K562 (cell line): ENCODE results near the gene GZMB. TPM values are rescaled to one million over a fixed set of nuclear protein-coding genes. Genes with fewer than 3 reads are reported as not detected.

Experiments used
- ATAC-seq: fragments of 200-7000 bp; cut with Tn5 transposase; 3 replicates; pipeline ENCODE4 v1.9.1; 2020; ENCODE audit warnings: moderate library complexity
- BruUV-seq: library from RNA; stranded (reverse); fragments of 400-500 nt; replicated peaks from 2 replicates; lab custom pipeline; 2021; lab: Mats Ljungman, UMichigan
- CTCF ChIA-PET: fragments of 300-600 bp; formaldehyde crosslinking; extraction: SDS; loops from one replicate; lab custom pipeline; 2021; ENCODE audit warnings: low intra/inter-chr PET ratio; lab: Yijun Ruan, JAX
- POLR2A ChIA-PET: fragments of 300-600, 350-650 bp; sonication (Branson Sonifier 250); formaldehyde crosslinking; extraction: SDS; loops from one replicate; lab custom pipeline; 2021; ENCODE audit warnings: antibody characterized with exemption, inconsistent platforms; lab: Yijun Ruan, JAX
- DNase-seq, 4 experiments: peaks; one replicate each; pipeline versions ENCODE4 v3.0.0 to v3.0.0-alpha.2; 2011 to 2018; ENCODE audit warnings: low spot score in 3 of 4, mixed read lengths in 3 of 4; ENCODE audit errors: extremely low read depth in 1 of 4
- FAIRE-seq: peaks from 2 replicates; lab custom pipeline; 2011; peaks lifted over from hg19 to GRCh38; lab: Jason Lieb, UNC
- H2AFZ ChIP-seq: 2 replicates; pipeline ENCODE4 v1.6.0; 2011; ENCODE audit warnings: low read depth, low read length, control low read depth, inconsistent platforms
- H3K27ac ChIP-seq: fragments of 200-600 bp; 3 replicates; pipeline ENCODE4 v1.8.0; 2011; ENCODE audit warnings: low read depth, mild to moderate bottlenecking, control low read depth, inconsistent platforms, low read length, moderate library complexity, mixed read lengths; ENCODE audit errors: extremely low read depth
- H3K27me3 ChIP-seq, 2 experiments: fragments of 300-600 bp in 1 of 2; 2 replicates in 1 of 2; 3 replicates in 1 of 2; pipeline versions ENCODE4 v1.6.0 to v1.8.0; 2011; ENCODE audit warnings: inconsistent platforms in 2 of 2, low read length in 2 of 2, mild to moderate bottlenecking in 1 of 2, mixed read lengths in 1 of 2, moderate library complexity in 1 of 2; ENCODE audit not compliant: control insufficient read depth in 2 of 2, insufficient read depth in 2 of 2
- H3K36me3 ChIP-seq: fragments of 300-600 bp; 3 replicates; pipeline ENCODE4 v1.8.0; 2011; ENCODE audit warnings: mild to moderate bottlenecking, low read length, inconsistent platforms; ENCODE audit not compliant: control insufficient read depth, insufficient read depth
- H3K4me1 ChIP-seq, 2 experiments: fragments of 200-600 bp in 1 of 2; replicated peaks in 1 of 2; 2 replicates in 1 of 2; 3 replicates in 1 of 2; pipeline versions ENCODE4 v1.5.1 to v1.8.0; 2011; ENCODE audit warnings: inconsistent platforms in 2 of 2, low read length in 2 of 2, mild to moderate bottlenecking in 1 of 2, mixed read lengths in 1 of 2, moderate library complexity in 1 of 2; ENCODE audit not compliant: control insufficient read depth in 2 of 2, insufficient read depth in 2 of 2
- H3K4me2 ChIP-seq: 2 replicates; pipeline ENCODE4 v1.6.1; 2011; ENCODE audit warnings: low read length, control low read depth, inconsistent platforms, mixed read lengths; ENCODE audit not compliant: insufficient read depth
- H3K4me3 ChIP-seq: fragments of 200-600 bp; sonication (generic), shearing (Covaris generic); 2 replicates; pipeline ENCODE4 v1.5.1; 2016; ENCODE audit warnings: control low read depth, inconsistent platforms
- H3K79me2 ChIP-seq: fragments of 200-600 bp; 3 replicates; pipeline ENCODE4 v1.8.0; 2011; ENCODE audit warnings: low read length, inconsistent platforms; ENCODE audit not compliant: control insufficient read depth, insufficient read depth
- H3K9ac ChIP-seq, 2 experiments: 2 replicates each; pipeline versions ENCODE4 v1.6.0 to v1.6.1; 2011; ENCODE audit warnings: low read depth in 2 of 2, low read length in 2 of 2, control low read depth in 1 of 2, inconsistent platforms in 1 of 2, mild to moderate bottlenecking in 1 of 2, mixed read lengths in 1 of 2; ENCODE audit not compliant: insufficient read depth in 1 of 2
- H3K9me1 ChIP-seq: one replicate; pipeline ENCODE4 v1.6.0; 2011; ENCODE audit warnings: inconsistent platforms, mild to moderate bottlenecking, low read length, moderate library complexity; ENCODE audit not compliant: control insufficient read depth, insufficient read depth
- H3K9me3 ChIP-seq: replicated peaks from 2 replicates; pipeline ENCODE4 v1.5.1; 2011; ENCODE audit warnings: low read depth, low read length, inconsistent platforms; ENCODE audit not compliant: control insufficient read depth, insufficient read depth
- H4K20me1 ChIP-seq: replicated peaks from 2 replicates; pipeline ENCODE4 v1.6.1; 2011; ENCODE audit warnings: low read length, inconsistent platforms, mixed read lengths; ENCODE audit not compliant: control insufficient read depth, insufficient read depth
- CBFA2T2 ChIP-seq: fragments of 450-650 bp; conservative IDR thresholded peaks from 2 replicates; pipeline ENCODE4 v1.6.1; 2017; ENCODE audit warnings: mild to moderate bottlenecking
- ELK3 ChIP-seq: fragments of 450-650 bp; formaldehyde crosslinking; IDR thresholded peaks from 2 replicates; pipeline ENCODE4 v1.4.0; 2020; ENCODE audit warnings: mild to moderate bottlenecking
- OTX1 ChIP-seq: fragments of 450-650 bp; formaldehyde crosslinking; IDR thresholded peaks from 2 replicates; pipeline ENCODE4 v1.4.0; 2022; ENCODE audit warnings: mild to moderate bottlenecking
- PHB ChIP-seq: fragments of 250-450 bp; sonication (Bioruptor Pico); IDR thresholded peaks from 2 replicates; pipeline ENCODE4 v1.5.0; 2021
- RFX5 ChIP-seq: IDR thresholded peaks from 2 replicates; pipeline ENCODE4 v1.6.1; 2011; ENCODE audit warnings: low read depth, mild to moderate bottlenecking, improper control_type of control experiment, low read length
- SAFB2 ChIP-seq: fragments of 200-400 bp; formaldehyde crosslinking; IDR thresholded peaks from 2 replicates; pipeline ENCODE4 v1.6.1; 2018; ENCODE audit warnings: borderline replicate concordance, low read length, low read depth, moderate library complexity; ENCODE audit not compliant: severe bottlenecking
- SNRNP70 ChIP-seq: fragments of 200-400 bp; formaldehyde crosslinking; optimal IDR thresholded peaks from 2 replicates; pipeline ENCODE3; 2017; ENCODE audit warnings: low read depth, low read length
- TCF3 ChIP-seq: sonication (generic); formaldehyde crosslinking; IDR thresholded peaks from 2 replicates; pipeline ENCODE4 v1.4.0; 2020; ENCODE audit warnings: mild to moderate bottlenecking, missing genetic modification reagents
- XRCC4 ChIP-seq: IDR thresholded peaks from one replicate; pipeline ENCODE4 v1.6.1; 2011; ENCODE audit not compliant: insufficient read depth, insufficient read length; ENCODE audit errors: extremely low read depth
- ZNF586 ChIP-seq: fragments of 450-650 bp; formaldehyde crosslinking; conservative IDR thresholded peaks from 2 replicates; pipeline ENCODE4 v1.4.0; 2020; ENCODE audit warnings: mild to moderate bottlenecking, moderate library complexity
- WGBS: fragments of 100-300 bp; shearing (Covaris generic); methylation state at CpG from one replicate; pipeline ENCODE4 v1.1.6; 2016; ENCODE audit warnings: low coverage, mixed read lengths; ENCODE audit not compliant: insufficient coverage; ENCODE audit errors: missing lambda C conversion rate; 5-methylcytosine and 5-hydroxymethylcytosine counted together
- in situ Hi-C: fragments of 300-500 bp; cut with MboI; formaldehyde crosslinking; loops from 4 replicates; pipeline ENCODE4 v1.15.0; 2018; ENCODE audit warnings: inconsistent platforms, mixed read lengths
- intact Hi-C: fragments of 100-400 bp; cut with micrococcal nuclease; formaldehyde crosslinking; loops from 2 replicates; pipeline ENCODE4 v1.14.2; 2022
- polyA plus RNA-seq, 8 experiments: library from polyadenylated mRNA; depleted of rRNA in 4 of 8; stranded (reverse) in 5 of 8; unstranded in 3 of 8; fragments of >200 nt; fragmentation: Nextera tagmentation in 2 of 8; fragmentation: Illumina TruSeq in 1 of 8; extraction: Ambion mirVana in 2 of 8; extraction: Trizol in 1 of 8; gene quantifications; 2 replicates each; pipeline versions ENCODE4 v1.2.1 to v1.2.3, GENCODE V29; 2011 to 2014; ENCODE audit warnings: inconsistent platforms in 1 of 8, missing spikeins in 1 of 8
- total RNA-seq, 7 experiments: library from RNA; depleted of rRNA in 6 of 7; stranded (reverse); fragments of >200 nt in 6 of 7; fragmentation: Illumina TruSeq in 2 of 7; extraction: Trizol in 2 of 7; gene quantifications; 2 replicates each; pipeline versions ENCODE4 v1.2.1 to v1.2.3, GENCODE V29; 2011 to 2021; ENCODE audit warnings: low replicate concordance in 1 of 7
- TF ChIP-seq, protein P1 (sequence below): fragments of 450-650 bp; IDR thresholded peaks from 2 replicates; pipeline ENCODE4 v1.7.1; 2018; ENCODE audit warnings: mild to moderate bottlenecking, low read depth; ENCODE audit not compliant: partially characterized antibody

Gene GZMB
- total and polyA plus RNA-seq, 9 of the 15 experiments (the other 6 are each of a cell fraction or from before 2014, with no cell fraction given), result 0.08 to 0.95 (median 0.68) TPM; not detected in 6

DNA sequence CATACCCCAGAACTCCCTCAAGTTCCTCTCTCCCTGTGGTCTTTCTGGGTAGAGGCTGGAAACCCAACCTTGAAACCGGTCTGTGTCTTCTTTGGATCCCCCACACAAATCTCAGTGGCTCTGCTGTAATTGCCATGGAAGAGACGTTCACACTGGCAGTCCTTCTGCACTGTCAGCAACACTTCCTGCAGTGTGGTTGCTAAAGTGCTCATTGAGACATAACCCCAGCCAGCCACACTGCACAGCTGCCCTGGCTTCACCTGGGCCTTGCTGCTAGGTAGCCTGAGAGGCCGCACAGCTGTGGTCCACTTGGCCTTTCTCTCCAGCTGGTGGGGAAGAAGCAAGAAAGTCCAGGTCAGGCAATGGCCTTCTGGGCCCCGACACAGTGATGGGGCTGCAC, 26.9 kb downstream of the GZMB start:
- ATAC-seq (no peak), DNase-seq (no peak), FAIRE-seq (no peak)
- Histone ChIP-seq H3K27ac (no peak overlapping the region), H3K36me3 (no peaks in the 10 kb centered on the region), H3K9me3 (no peaks in the 10 kb centered on the region), H3K4me1 (no peaks in the 10 kb centered on the region), H4K20me1 (no peaks in the 10 kb centered on the region), H3K9me1 (no peaks in the 10 kb centered on the region), H3K79me2 (no peaks in the 10 kb centered on the region), H3K4me3 (no peak overlapping the region), H3K9ac (no peak overlapping the region), H2AFZ (no peak overlapping the region), H3K27me3 (peaks cover 0 to under 1% of the 10 kb centered on the region in 2 experiments; a peak in 1 of 5 replicates), H3K4me2 (no peak overlapping the region)
- ChIA-PET CTCF (no interaction called here), POLR2A (no interaction called here)
- 4% methylated on average over 4 of the region's 4 CpGs for WGBS
- no peak for TF ChIP-seq SAFB2
- TF ChIP-seq RFX5, result no peak
- no peak for TF ChIP-seq XRCC4
- no peak for TF ChIP-seq CBFA2T2
- no peak for TF ChIP-seq PHB (CRISPR knock-in tag)
- TF ChIP-seq ZNF586 (CRISPR knock-in tag), result no peak
- TF ChIP-seq, protein P1, sequence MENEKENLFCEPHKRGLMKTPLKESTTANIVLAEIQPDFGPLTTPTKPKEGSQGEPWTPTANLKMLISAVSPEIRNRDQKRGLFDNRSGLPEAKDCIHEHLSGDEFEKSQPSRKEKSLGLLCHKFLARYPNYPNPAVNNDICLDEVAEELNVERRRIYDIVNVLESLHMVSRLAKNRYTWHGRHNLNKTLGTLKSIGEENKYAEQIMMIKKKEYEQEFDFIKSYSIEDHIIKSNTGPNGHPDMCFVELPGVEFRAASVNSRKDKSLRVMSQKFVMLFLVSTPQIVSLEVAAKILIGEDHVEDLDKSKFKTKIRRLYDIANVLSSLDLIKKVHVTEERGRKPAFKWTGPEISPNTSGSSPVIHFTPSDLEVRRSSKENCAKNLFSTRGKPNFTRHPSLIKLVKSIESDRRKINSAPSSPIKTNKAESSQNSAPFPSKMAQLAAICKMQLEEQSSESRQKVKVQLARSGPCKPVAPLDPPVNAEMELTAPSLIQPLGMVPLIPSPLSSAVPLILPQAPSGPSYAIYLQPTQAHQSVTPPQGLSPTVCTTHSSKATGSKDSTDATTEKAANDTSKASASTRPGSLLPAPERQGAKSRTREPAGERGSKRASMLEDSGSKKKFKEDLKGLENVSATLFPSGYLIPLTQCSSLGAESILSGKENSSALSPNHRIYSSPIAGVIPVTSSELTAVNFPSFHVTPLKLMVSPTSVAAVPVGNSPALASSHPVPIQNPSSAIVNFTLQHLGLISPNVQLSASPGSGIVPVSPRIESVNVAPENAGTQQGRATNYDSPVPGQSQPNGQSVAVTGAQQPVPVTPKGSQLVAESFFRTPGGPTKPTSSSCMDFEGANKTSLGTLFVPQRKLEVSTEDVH, result no peak
- no peak for TF ChIP-seq TCF3 (CRISPR knock-in tag)
- no peak for TF ChIP-seq ELK3 (CRISPR knock-in tag)
- TF ChIP-seq SNRNP70, result no peak
- TF ChIP-seq OTX1 (CRISPR knock-in tag), result no peak
- intact Hi-C loops (no loop called here), in situ Hi-C loops (no loop called here)
- BruUV-seq, result no TSS peak
